Glutamatergic neuron (in vitro differentiated cells): ENCODE results near the gene ARHGAP25. TPM values are rescaled to one million over a fixed set of nuclear protein-coding genes. Genes with fewer than 3 reads are reported as not detected.

Experiments
- DNase-seq: peaks from one replicate; pipeline ENCODE4 v3.0.0; 2022
- H3K27ac Mint-ChIP-seq: one replicate; pipeline ENCODE4 v1.8.0; 2020; ENCODE audit warnings: mild to moderate bottlenecking, mixed read lengths, inconsistent platforms; ENCODE audit not compliant: unreplicated experiment
- H3K27me3 Mint-ChIP-seq: one replicate; pipeline ENCODE4 v1.8.0; 2020; ENCODE audit warnings: mild to moderate bottlenecking, moderate library complexity, mixed read lengths, inconsistent platforms; ENCODE audit not compliant: unreplicated experiment
- H3K36me3 Mint-ChIP-seq: one replicate; pipeline ENCODE4 v1.8.0; 2020; ENCODE audit warnings: mild to moderate bottlenecking, mixed read lengths, inconsistent platforms; ENCODE audit not compliant: unreplicated experiment
- H3K4me1 Mint-ChIP-seq: one replicate; pipeline ENCODE4 v1.8.0; 2020; ENCODE audit warnings: mild to moderate bottlenecking, low read depth, mixed read lengths, inconsistent platforms; ENCODE audit not compliant: unreplicated experiment
- H3K4me3 Mint-ChIP-seq: one replicate; pipeline ENCODE4 v1.8.0; 2020; ENCODE audit warnings: mild to moderate bottlenecking, mixed read lengths, inconsistent platforms; ENCODE audit not compliant: unreplicated experiment
- H3K9me3 Mint-ChIP-seq: one replicate; pipeline ENCODE4 v1.8.0; 2020; ENCODE audit warnings: mild to moderate bottlenecking, moderate library complexity, mixed read lengths, inconsistent platforms; ENCODE audit not compliant: unreplicated experiment
- total RNA-seq: library from RNA; stranded (reverse); fragmentation: NEBNext Ultra II Directional; extraction: Animal tissue kit (Norgen Biotek cat#: 25700); gene quantifications from one replicate; pipeline ENCODE4 v1.2.1, GENCODE V29; 2021; ENCODE audit not compliant: unreplicated experiment
- TF ChIP-seq, protein P1 (sequence below): fragments of 200-600 bp; sonication (generic); IDR thresholded peaks from one replicate; pipeline ENCODE4 v1.5.0; 2021; ENCODE audit not compliant: partially characterized antibody, unreplicated experiment

Gene ARHGAP25
- total RNA-seq, 1 donor from 2014 or later: 1.4 TPM

DNA sequence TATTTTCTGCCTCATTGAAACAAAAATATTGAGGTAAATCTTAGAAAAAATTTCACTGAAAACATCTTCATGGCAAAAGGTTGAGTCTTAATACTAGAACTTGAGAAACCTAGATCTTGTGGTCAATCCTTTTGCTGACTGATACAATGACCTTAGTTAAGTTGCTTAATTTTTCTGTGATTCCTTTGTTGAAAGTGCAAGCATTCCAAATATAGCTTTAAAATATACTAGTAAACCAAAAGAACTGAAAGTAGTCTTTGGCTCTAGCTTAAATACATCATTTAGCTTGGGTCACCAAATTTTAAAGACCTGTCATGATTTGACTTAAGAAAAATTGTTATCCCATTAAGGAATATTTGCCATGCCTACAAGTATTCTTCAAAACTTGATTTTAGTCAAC is 119.9 kb downstream of the ARHGAP25 start:
- Mint-ChIP-seq H3K9me3 (no peaks in the 10 kb centered on the region), H3K4me3 (no peak overlapping the region), H3K27me3 (peaks cover 3% of the 10 kb centered on the region), H3K36me3 (no peaks in the 10 kb centered on the region), H3K27ac (no peak overlapping the region), H3K4me1 (no peaks in the 10 kb centered on the region)
- DNase-seq: no peak
- TF ChIP-seq, protein P1, sequence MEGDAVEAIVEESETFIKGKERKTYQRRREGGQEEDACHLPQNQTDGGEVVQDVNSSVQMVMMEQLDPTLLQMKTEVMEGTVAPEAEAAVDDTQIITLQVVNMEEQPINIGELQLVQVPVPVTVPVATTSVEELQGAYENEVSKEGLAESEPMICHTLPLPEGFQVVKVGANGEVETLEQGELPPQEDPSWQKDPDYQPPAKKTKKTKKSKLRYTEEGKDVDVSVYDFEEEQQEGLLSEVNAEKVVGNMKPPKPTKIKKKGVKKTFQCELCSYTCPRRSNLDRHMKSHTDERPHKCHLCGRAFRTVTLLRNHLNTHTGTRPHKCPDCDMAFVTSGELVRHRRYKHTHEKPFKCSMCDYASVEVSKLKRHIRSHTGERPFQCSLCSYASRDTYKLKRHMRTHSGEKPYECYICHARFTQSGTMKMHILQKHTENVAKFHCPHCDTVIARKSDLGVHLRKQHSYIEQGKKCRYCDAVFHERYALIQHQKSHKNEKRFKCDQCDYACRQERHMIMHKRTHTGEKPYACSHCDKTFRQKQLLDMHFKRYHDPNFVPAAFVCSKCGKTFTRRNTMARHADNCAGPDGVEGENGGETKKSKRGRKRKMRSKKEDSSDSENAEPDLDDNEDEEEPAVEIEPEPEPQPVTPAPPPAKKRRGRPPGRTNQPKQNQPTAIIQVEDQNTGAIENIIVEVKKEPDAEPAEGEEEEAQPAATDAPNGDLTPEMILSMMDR: no peak

DNA sequence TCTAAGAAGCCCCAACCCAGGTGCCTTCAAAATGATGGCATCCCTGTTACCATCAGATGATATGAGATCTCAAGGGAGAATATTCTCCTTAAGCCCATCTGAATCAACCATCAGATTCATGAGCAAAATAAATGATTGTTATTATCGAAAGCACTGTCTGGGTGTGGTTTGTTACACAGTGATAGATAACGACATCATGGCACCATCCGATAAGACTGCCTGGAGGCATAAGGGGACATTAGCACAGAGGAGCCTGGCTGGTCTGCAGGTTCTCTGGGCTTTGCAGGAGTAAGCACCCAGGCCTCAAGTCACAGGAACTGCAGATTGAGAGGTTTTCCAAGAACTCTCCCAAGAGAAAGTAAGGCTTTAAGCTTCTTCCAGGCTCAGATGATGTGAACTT is 120.9 kb downstream of the ARHGAP25 start:
- no peak overlapping the region for H3K27ac Mint-ChIP-seq
- H3K36me3 Mint-ChIP-seq: no peaks in the 10 kb centered on the region
- H3K4me3 Mint-ChIP-seq: no peak overlapping the region
- no peak for DNase-seq
- no peaks in the 10 kb centered on the region for H3K9me3 Mint-ChIP-seq
- TF ChIP-seq, protein P1: no peak
- peaks cover 7% of the 10 kb centered on the region for H3K27me3 Mint-ChIP-seq
- H3K4me1 Mint-ChIP-seq: no peaks in the 10 kb centered on the region

DNA sequence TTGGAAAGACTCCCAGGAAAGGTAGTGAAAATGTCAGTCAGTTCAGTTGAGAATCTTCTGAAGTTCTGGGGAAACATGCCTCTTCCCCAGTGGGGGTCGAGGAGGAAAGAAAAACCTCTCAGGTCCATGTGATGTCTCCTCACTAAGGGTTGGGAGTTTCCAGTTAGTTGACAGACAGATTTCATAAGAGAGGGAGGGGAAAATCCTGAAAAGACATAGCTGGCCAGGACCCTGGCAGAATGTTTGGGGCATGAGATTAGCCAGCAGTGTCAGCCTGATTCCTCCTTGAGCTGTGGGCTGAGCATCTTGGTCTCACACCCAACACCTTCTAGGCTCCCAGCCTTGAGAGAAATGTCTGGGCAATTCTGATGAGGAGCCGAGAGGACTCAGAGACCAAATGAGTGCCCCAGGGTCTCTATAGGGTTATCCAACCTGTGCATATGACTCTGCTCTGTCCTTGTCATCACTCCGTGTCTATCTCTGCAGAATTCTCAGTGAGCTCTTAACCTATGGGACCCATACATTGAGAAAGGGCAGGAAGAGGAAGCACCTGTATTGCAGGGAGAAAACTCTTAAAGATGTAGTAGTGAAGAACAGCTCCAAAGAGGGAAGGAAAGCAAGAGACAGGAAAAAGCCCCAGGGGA is 122.7 kb downstream of the ARHGAP25 start:
- H3K36me3 Mint-ChIP-seq: no peaks in the 10 kb centered on the region
- no peaks in the 10 kb centered on the region for H3K9me3 Mint-ChIP-seq
- H3K27me3 Mint-ChIP-seq: peaks cover 5% of the 10 kb centered on the region
- no peak overlapping the region for H3K27ac Mint-ChIP-seq
- H3K4me3 Mint-ChIP-seq: no peak overlapping the region
- no peaks in the 10 kb centered on the region for H3K4me1 Mint-ChIP-seq
- DNase-seq: no peak
- TF ChIP-seq, protein P1: no peak

GRCh38 chr2:68857855-68858456 is 123.3 kb downstream of the ARHGAP25 start:
- no peak for DNase-seq
- Mint-ChIP-seq H3K4me3 (no peak overlapping the region), H3K27ac (no peak overlapping the region), H3K9me3 (no peaks in the 10 kb centered on the region), H3K4me1 (no peaks in the 10 kb centered on the region), H3K36me3 (no peaks in the 10 kb centered on the region), H3K27me3 (peaks cover 5% of the 10 kb centered on the region)
- TF ChIP-seq, protein P1: no peak

DNA sequence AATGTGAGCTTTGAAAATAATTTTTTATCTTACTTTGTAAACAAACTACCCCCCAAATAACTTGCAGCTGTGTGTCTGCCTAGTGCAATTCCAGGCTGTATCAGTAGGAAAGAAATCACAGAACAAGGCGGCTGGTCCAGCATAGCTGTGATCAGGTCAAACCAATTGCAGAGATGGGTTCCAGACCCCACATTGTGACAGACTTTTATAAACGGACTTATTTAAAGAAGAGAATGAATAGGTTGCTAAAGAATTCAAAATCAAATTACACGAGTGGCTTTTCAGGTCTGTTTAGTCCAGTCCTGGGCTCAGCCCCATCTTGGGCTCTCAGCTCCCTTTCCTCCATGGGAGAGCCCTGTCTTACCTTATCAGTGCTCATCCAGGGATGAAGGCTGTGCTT is 125.5 kb downstream of the ARHGAP25 start:
- Mint-ChIP-seq H3K4me1 (no peaks in the 10 kb centered on the region), H3K9me3 (no peaks in the 10 kb centered on the region), H3K4me3 (no peak overlapping the region), H3K27ac (no peak overlapping the region), H3K27me3 (peaks cover 5% of the 10 kb centered on the region), H3K36me3 (no peaks in the 10 kb centered on the region)
- TF ChIP-seq, protein P1: no peak
- no peak for DNase-seq
